Spinal cord (tissue), 10 donors: ENCODE measurements around the gene SEMA3E. TPM values are rescaled to one million over a fixed set of nuclear protein-coding genes. Genes with fewer than 3 reads are reported as not detected.

ENCODE experiments used
- DNase-seq, 6 donors: peaks; one replicate each; pipeline versions ENCODE4 v3.0.0 to v3.0.0-alpha.2; 2013 to 2015; ENCODE audit warnings: low spot score in 6 of 6, low read depth in 4 of 6
- H3K27ac ChIP-seq: one replicate; pipeline ENCODE4 v1.5.1; 2013; ENCODE audit warnings: low read depth, low read length, control low read depth
- H3K27me3 ChIP-seq: one replicate; pipeline ENCODE4 v1.6.1; 2013; ENCODE audit warnings: low read length; ENCODE audit not compliant: control insufficient read depth, insufficient read depth
- H3K36me3 ChIP-seq: one replicate; pipeline ENCODE4 v1.6.1; 2013; ENCODE audit warnings: low read length; ENCODE audit not compliant: control insufficient read depth, insufficient read depth
- H3K4me1 ChIP-seq: one replicate; pipeline ENCODE4 v1.6.1; 2013; ENCODE audit warnings: low read length; ENCODE audit not compliant: control insufficient read depth, insufficient read depth
- H3K4me3 ChIP-seq: one replicate; pipeline ENCODE4 v1.5.1; 2013; ENCODE audit warnings: low read depth, low read length, control low read depth
- H3K9me3 ChIP-seq: one replicate; pipeline ENCODE4 v1.6.1; 2013; ENCODE audit warnings: low read length; ENCODE audit not compliant: control insufficient read depth, insufficient read depth
- WGBS: methylation state at CpG from one replicate; pipeline ENCODE4 v1.1.5; 2013; ENCODE audit warnings: missing lambda C conversion rate; ENCODE audit not compliant: insufficient coverage; 5-methylcytosine and 5-hydroxymethylcytosine counted together
- polyA plus RNA-seq, 2 donors: library from polyadenylated mRNA; unstranded; fragments of 120-200 nt; gene quantifications; one replicate each; pipeline ENCODE4 v1.2.1, GENCODE V29; 2013; ENCODE audit not compliant: insufficient read length in 2 of 2
- total RNA-seq, 2 donors: library from RNA; depleted of rRNA in 1 of 2; stranded (reverse); fragments of 120-200 nt in 1 of 2; fragments of >200 nt in 1 of 2; gene quantifications; one replicate each; pipeline versions ENCODE4 v1.2.3 to v1.2.4, GENCODE V29; 2013 to 2014
- donor health status: healthy.

Gene SEMA3E
- total and polyA plus RNA-seq, 4 donors = 2.8 to 11.8 (median 7.1) TPM

GRCh38 chr7:83514977-83515376 is 134.0 kb downstream of the SEMA3E start:
- Histone ChIP-seq H3K4me3 (no peak overlapping the region), H3K4me1 (no peaks in the 10 kb centered on the region), H3K36me3 (no peaks in the 10 kb centered on the region), H3K27me3 (no peaks in the 10 kb centered on the region), H3K9me3 (no peaks in the 10 kb centered on the region), H3K27ac (no peak overlapping the region)
- WGBS = no CpG with 5 or more reads among the region's 3 CpGs
- DNase-seq = no peak

DNA sequence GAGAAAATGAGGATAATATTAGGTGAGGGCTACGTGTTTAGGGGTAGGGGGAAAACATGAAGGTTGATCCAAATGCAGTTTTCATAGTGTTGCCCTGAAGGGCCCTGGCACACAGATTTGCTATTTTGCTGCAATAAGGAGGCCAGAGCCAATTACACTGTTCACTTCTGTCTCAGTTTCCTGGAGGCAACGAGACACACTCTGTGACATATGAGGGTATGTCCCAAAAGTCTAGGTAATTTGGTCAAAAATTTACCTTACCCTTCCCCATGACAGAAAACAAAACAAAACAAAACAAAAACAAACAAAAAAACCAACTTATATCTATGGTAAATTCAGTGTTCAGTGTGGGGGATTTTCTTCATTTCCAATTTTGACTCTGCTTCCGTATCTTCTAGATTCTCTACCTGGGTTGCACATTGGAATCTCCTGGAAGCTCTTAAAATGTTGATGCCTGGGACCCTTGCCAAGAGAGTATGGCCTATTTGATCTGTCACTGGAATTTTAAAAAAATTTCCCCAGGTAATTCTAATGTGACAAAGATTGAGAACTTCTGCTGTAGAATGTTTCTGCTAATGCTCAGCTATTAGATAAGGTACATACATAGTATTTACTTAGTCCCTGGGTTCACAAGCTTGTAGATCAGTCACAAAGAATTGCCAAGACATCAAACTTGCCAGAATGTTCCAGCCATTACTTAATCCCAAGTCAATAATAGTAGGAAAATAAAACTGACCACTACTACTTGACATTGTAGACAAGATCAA is 139.5 kb downstream of the SEMA3E start:
- Histone ChIP-seq H3K27ac (no peak overlapping the region), H3K9me3 (no peaks in the 10 kb centered on the region), H3K4me1 (no peaks in the 10 kb centered on the region), H3K27me3 (no peaks in the 10 kb centered on the region), H3K36me3 (no peaks in the 10 kb centered on the region), H3K4me3 (no peak overlapping the region)
- no CpG with 5 or more reads among the region's 3 CpGs for WGBS
- DNase-seq = no peak

DNA sequence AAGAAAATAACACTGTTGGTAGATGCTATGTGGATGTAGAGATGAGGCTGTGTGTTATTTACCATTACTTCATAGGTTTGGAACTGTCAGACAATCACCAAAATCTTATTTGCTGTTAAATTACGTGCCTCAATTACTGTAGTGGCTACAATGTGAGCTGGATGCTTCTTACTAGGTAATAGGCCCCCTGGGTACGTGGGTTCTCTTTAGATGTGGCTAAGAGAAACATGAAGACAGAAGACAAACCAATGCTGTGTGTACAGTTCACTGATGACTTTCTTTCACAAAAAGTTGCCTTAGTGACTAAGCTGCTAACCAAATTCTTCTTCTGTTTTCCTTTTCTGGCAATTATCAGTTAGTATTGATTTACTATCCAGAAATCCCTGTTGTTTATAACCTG is 144.6 kb downstream of the SEMA3E start:
- H3K27ac ChIP-seq = no peak overlapping the region
- H3K4me3 ChIP-seq = no peak overlapping the region
- H3K9me3 ChIP-seq = no peaks in the 10 kb centered on the region
- H3K36me3 ChIP-seq = no peaks in the 10 kb centered on the region
- no peaks in the 10 kb centered on the region for H3K4me1 ChIP-seq
- no CpG with 5 or more reads among the region's 2 CpGs for WGBS
- H3K27me3 ChIP-seq = no peaks in the 10 kb centered on the region
- DNase-seq = peak in 1 of 6 donors; percentile 5

DNA sequence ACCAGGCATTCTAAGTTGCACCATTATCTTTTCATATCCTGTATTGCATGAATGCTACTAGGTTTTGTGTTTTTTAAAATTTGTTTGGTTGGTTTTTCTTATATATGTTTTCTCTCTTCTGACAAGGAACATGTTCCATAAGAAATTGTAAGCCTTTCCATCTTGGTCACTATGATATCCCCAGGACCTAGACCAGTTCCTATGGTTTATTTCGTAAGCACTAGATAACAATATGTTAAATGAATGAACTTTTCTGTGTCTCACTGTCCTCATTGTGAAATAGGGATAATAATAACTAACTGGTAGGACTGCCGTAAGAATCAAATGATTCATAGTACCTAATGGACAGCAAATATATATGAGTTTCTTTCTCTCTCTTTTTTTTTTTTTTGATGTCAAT is 146.3 kb downstream of the SEMA3E start:
- H3K36me3 ChIP-seq = no peaks in the 10 kb centered on the region
- no peaks in the 10 kb centered on the region for H3K27me3 ChIP-seq
- no peak for DNase-seq
- H3K9me3 ChIP-seq = no peaks in the 10 kb centered on the region
- no CpG with 5 or more reads among the region's 2 CpGs for WGBS
- H3K4me1 ChIP-seq = no peaks in the 10 kb centered on the region
- H3K4me3 ChIP-seq = no peak overlapping the region
- H3K27ac ChIP-seq = no peak overlapping the region

GRCh38 chr7:83494683-83495082 is 154.3 kb downstream of the SEMA3E start:
- peak in 1 of 6 donors; percentile 54 for DNase-seq
- no peaks in the 10 kb centered on the region for H3K36me3 ChIP-seq
- H3K4me1 ChIP-seq = no peaks in the 10 kb centered on the region
- H3K27ac ChIP-seq = no peak overlapping the region
- H3K9me3 ChIP-seq = no peaks in the 10 kb centered on the region
- H3K4me3 ChIP-seq = no peak overlapping the region
- no peaks in the 10 kb centered on the region for H3K27me3 ChIP-seq
- 75% methylated on average over 1 of the region's 2 CpGs for WGBS

DNA sequence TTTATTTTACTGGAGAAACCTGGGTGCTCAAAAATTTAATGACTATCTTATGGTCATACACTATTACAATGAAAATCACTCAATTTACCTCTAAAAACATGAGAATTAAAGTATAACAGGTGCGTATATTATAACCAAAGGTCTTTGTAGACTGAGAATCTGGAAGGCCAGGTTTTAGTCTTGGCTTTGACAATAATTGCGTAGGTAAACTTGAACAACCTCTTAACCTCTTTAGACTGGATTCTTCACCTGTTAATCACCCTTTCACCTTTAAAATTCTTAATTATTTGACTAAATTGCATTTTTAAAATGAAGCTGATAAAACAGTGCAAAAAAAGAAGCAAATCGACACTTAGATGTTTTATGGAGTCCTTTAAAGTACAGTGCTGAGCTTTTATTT is 156.1 kb downstream of the SEMA3E start:
- Histone ChIP-seq H3K4me3 (no peak overlapping the region), H3K36me3 (no peaks in the 10 kb centered on the region), H3K27ac (no peak overlapping the region), H3K4me1 (no peaks in the 10 kb centered on the region), H3K27me3 (no peaks in the 10 kb centered on the region), H3K9me3 (no peaks in the 10 kb centered on the region)
- DNase-seq = no peak
- WGBS = 75% methylated on average over 1 of the region's 3 CpGs

GRCh38 chr7:83487801-83488200 is 161.1 kb downstream of the SEMA3E start:
- DNase-seq = peak in 1 of 6 donors; percentile 87
- Histone ChIP-seq H3K27ac (no peak overlapping the region), H3K9me3 (no peaks in the 10 kb centered on the region), H3K27me3 (no peaks in the 10 kb centered on the region), H3K4me3 (no peak overlapping the region), H3K36me3 (no peaks in the 10 kb centered on the region), H3K4me1 (no peaks in the 10 kb centered on the region)
- 93% methylated on average over 2 of the region's 2 CpGs for WGBS

- Histone ChIP-seq H3K27me3 (no peaks in the 10 kb centered on the region), H3K9me3 (no peaks in the 10 kb centered on the region), H3K4me3 (no peak overlapping the region), H3K27ac (no peak overlapping the region), H3K4me1 (no peaks in the 10 kb centered on the region), H3K36me3 (no peaks in the 10 kb centered on the region)
- DNase-seq = peak in 1 of 6 donors; percentile 19
- WGBS = no CpG with 5 or more reads among the region's 2 CpGs
Observed at GRCh38 chr7:83486957-83487356, 162.0 kb downstream of the SEMA3E start.

- no CpG with 5 or more reads among the region's 2 CpGs for WGBS
- Histone ChIP-seq H3K36me3 (no peaks in the 10 kb centered on the region), H3K4me1 (no peaks in the 10 kb centered on the region), H3K27me3 (no peaks in the 10 kb centered on the region), H3K27ac (no peak overlapping the region), H3K9me3 (no peaks in the 10 kb centered on the region), H3K4me3 (no peak overlapping the region)
- DNase-seq = no peak
Observed at GRCh38 chr7:83486536-83486935, 162.4 kb downstream of the SEMA3E start.

- Histone ChIP-seq H3K4me3 (no peak overlapping the region), H3K27ac (no peak overlapping the region), H3K4me1 (no peaks in the 10 kb centered on the region), H3K9me3 (no peaks in the 10 kb centered on the region), H3K36me3 (no peaks in the 10 kb centered on the region), H3K27me3 (no peaks in the 10 kb centered on the region)
- peak in 1 of 6 donors; percentile 62 for DNase-seq
- no CpG with 5 or more reads among the region's 1 CpG for WGBS
Observed at GRCh38 chr7:83484826-83485225, 164.1 kb downstream of the SEMA3E start.
